H1 (cell line): ENCODE measurements around the gene KRT10.

Source experiments
- CTCF ChIP-seq, 3 experiments: IDR thresholded peaks; 1 replicate in 2 of 3; 2 replicates in 1 of 3; pipeline versions ENCODE4 v1.5.1 to v1.6.1; 2011; ENCODE audit warnings: low read length in 3 of 3, mild to moderate bottlenecking in 3 of 3, inconsistent platforms in 2 of 3, low read depth in 1 of 3, moderate library complexity in 1 of 3; ENCODE audit not compliant: insufficient read depth in 1 of 3; ENCODE audit errors: control extremely low read depth in 1 of 3
- POLR2AphosphoS5 ChIP-seq: IDR thresholded peaks from 2 replicates; pipeline ENCODE4 v1.6.1; 2011; ENCODE audit warnings: low read depth, low read length
- YY1 ChIP-seq: IDR thresholded peaks from 2 replicates; pipeline ENCODE4 v1.6.1; 2011; ENCODE audit warnings: low read depth, mild to moderate bottlenecking, low read length

GRCh38 chr17:40824015-40824832 is 1.8 kb upstream of the KRT10 start:
- TF ChIP-seq POLR2AphosphoS5 (no peak), CTCF (IDR thresholded peaks at IDR 0.05; ENCODE audit: control extremely low read depth in 1 of 3, insufficient read depth in 1 of 3, low read depth in 1 of 3, low read length in 3 of 3) (no peak), YY1 (no peak)
